AG09319 (cell line): ENCODE results near the gene NFATC2.

Experiments used
- DNase-seq: peaks from one replicate; pipeline ENCODE4 v3.0.0-alpha.2; 2010; ENCODE audit warnings: low read depth; ENCODE audit errors: extremely low read depth
- CTCF ChIP-seq: IDR thresholded peaks from 2 replicates; pipeline ENCODE4 v1.5.1; 2011; ENCODE audit warnings: low read depth, mild to moderate bottlenecking, inconsistent platforms, low read length, moderate library complexity

The NFATC2 gene

GRCh38 chr20:51498765-51499540, 43.6 kb downstream of the NFATC2 start:
- no peak for DNase-seq
- TF ChIP-seq CTCF, result no peak

- no peak for DNase-seq
- no peak for TF ChIP-seq CTCF
Observed at GRCh38 chr20:51497542-51498467, 44.7 kb downstream of the NFATC2 start.

GRCh38 chr20:51496964-51497363, 45.6 kb downstream of the NFATC2 start:
- no peak for DNase-seq
- TF ChIP-seq CTCF, result no peak

- DNase-seq, result peak; percentile 40
- no peak for TF ChIP-seq CTCF
Observed at GRCh38 chr20:51495921-51496545, 46.5 kb downstream of the NFATC2 start.

DNA sequence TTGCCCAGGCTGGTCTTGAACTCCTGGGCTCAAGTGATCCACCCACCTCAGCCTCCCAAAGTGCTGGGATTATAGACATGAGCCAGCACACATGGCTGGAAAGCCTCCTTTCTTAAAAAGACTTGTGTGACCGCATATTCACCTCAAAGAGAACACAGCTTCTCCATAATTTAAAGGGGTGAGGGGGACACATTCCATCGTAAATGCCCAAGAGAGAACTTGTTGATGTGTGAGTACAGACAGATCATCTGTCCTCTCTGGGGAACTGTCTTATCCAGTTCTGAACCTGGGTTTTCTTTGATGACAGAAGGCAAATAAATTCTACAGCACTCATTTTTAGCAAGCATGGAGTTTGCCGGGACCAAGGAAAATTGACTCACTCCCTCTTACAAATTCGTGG, 47.2 kb downstream of the NFATC2 start:
- no peak for TF ChIP-seq CTCF

GRCh38 chr20:51494241-51495110, 48.0 kb downstream of the NFATC2 start:
- no peak for DNase-seq
- no peak for TF ChIP-seq CTCF

More for the DNA sequence above, 47.2 kb downstream of the NFATC2 start:
- no peak for DNase-seq
